ENCODE results near the gene HSPA5. TPM values are rescaled to one million over a fixed set of nuclear protein-coding genes. Genes with fewer than 3 reads are reported as not detected.
"Not testable (repeated sequence)": the region's sequence is repeated elsewhere in the genome, so short reads cannot be mapped to it uniquely, and the experiment has no call there.

The HSPA5 gene
- total RNA-seq, 1 experiment from 2014 or later: 290 TPM

DNA sequence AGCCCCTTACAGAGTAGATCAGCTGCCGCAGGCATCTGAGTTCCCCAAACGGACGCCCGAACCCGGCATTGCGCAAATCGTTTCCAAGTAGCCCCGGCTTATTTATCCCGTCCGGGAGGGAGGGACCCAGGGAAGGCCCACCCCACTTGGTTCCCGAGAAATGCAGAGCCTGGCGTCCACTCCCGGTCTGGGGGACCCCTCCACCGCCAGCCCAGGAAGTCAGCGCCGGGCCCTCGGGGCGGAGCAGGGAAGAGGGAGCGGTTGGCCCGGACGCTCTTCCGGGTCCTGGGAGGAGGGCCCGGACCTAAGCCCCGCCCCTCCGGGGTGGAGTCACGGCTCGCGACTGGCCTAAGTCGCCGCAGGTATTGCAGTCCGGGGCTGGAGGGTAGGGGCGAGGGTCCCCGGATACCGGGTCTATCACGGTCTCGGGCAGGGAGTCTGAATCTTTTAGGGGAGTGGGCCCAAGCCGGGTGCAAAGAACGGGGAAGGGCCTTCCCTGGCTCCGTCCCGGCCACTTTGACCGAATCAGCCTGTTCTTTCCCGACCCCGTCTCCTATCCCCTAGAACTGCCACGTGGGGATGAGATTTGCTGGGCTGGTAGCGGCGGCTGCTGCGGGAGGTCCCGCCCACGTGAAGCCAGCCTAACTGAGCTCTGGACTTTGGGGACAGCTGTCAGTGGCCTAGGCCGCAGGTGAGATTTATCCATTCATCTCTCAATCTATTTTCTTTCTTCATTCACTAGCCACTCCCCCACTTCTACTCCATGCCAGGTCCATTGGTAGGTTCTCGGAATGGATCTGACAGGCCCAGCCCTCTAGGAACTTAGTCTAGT is 40.7 kb downstream of the HSPA5 start, which contains the start of gene RABEPK:
Gene RABEPK, plus strand, starts transcription at position 327 of the 832 bp plus-strand sequence. CDS start 2,472 bp downstream, outside the sequence.
- TF ChIP-seq, protein P1, sequence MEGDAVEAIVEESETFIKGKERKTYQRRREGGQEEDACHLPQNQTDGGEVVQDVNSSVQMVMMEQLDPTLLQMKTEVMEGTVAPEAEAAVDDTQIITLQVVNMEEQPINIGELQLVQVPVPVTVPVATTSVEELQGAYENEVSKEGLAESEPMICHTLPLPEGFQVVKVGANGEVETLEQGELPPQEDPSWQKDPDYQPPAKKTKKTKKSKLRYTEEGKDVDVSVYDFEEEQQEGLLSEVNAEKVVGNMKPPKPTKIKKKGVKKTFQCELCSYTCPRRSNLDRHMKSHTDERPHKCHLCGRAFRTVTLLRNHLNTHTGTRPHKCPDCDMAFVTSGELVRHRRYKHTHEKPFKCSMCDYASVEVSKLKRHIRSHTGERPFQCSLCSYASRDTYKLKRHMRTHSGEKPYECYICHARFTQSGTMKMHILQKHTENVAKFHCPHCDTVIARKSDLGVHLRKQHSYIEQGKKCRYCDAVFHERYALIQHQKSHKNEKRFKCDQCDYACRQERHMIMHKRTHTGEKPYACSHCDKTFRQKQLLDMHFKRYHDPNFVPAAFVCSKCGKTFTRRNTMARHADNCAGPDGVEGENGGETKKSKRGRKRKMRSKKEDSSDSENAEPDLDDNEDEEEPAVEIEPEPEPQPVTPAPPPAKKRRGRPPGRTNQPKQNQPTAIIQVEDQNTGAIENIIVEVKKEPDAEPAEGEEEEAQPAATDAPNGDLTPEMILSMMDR (conservative IDR thresholded peaks at IDR 0.05; ENCODE audit: low read depth, low read length): no peak
- no peak for TF ChIP-seq EZH2 (IDR thresholded peaks at IDR 0.05; ENCODE audit: borderline replicate concordance, low read depth, low read length, poor library complexity, severe bottlenecking)
- intact Hi-C loops (cut with micrococcal nuclease; ENCODE audit: unreplicated experiment): loop anchor here (1.0 kb wide), 1 partner anchor 11 kb away; the partner anchor contains the start of gene PPP6C
- peak within 1 kb of the TSS; percentile 80 for H3K27ac ChIP-seq (ENCODE audit: low read depth, low read length, poor library complexity, severe bottlenecking)
- H3K27me3 ChIP-seq (replicated peaks; ENCODE audit: insufficient read depth, low read depth, low read length, poor library complexity): no peaks in the 10 kb centered on the region
- peak within 1 kb of the TSS; percentile 77 for H3K4me3 ChIP-seq (ENCODE audit: low read depth, low read length, poor library complexity, severe bottlenecking)
- no peaks in the 10 kb centered on the region for H3K9me3 ChIP-seq (ENCODE audit: low read depth, low read length, poor library complexity, severe bottlenecking)
- ChIA-PET POLR2A (ENCODE audit: low non-redundant PET) (no interaction called here), CTCF (interaction anchor here (0.5 to 0.8 kb wide), 2 partner anchors 13 to 368 kb away, joined by 4 to 10 read pairs; no protein-coding TSS in a partner anchor)
- DNase-seq (ENCODE audit: low spot score): peak; percentile 96
- peaks cover 4% of the 10 kb centered on the region for H3K36me3 ChIP-seq (ENCODE audit: insufficient read depth, low read length, poor library complexity, severe bottlenecking)
- BruUV-seq (replicated peaks): TSS peak; percentile 90
- peaks cover 4% of the 10 kb centered on the region for H3K4me1 ChIP-seq (ENCODE audit: insufficient read depth, low read length, poor library complexity, severe bottlenecking)

DNA sequence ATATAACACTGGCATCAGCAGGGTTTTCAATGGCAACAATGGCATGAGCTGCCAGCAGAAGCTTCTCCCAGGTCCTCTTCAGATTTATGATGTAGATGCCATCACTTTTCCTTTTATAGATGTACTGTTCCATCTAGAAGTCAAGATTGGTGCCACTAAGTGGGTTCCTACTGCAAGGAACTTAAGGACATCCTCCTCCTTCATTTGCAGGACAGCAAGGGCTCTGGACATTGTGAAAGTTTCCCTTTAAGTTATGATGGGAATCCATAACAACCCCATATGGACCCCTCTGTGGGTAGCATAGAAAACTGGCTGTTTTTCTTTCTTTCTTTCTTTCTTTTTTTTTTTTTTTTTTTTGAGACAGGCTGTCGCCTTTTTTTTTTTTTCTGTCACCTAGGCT is 45.6 kb downstream of the HSPA5 start:
- H3K36me3 ChIP-seq (ENCODE audit: insufficient read depth, low read length, poor library complexity, severe bottlenecking); H3K4me3 ChIP-seq (ENCODE audit: low read depth, low read length, poor library complexity, severe bottlenecking); intact Hi-C loops (cut with micrococcal nuclease; ENCODE audit: unreplicated experiment); POLR2A ChIA-PET (ENCODE audit: low non-redundant PET); DNase-seq (ENCODE audit: low spot score); H3K4me1 ChIP-seq (ENCODE audit: insufficient read depth, low read length, poor library complexity, severe bottlenecking); CTCF ChIA-PET; H3K27me3 ChIP-seq (replicated peaks; ENCODE audit: insufficient read depth, low read depth, low read length, poor library complexity); H3K27ac ChIP-seq (ENCODE audit: low read depth, low read length, poor library complexity, severe bottlenecking); H3K9me3 ChIP-seq (ENCODE audit: low read depth, low read length, poor library complexity, severe bottlenecking); BruUV-seq (replicated peaks): not testable (repeated sequence)

DNA sequence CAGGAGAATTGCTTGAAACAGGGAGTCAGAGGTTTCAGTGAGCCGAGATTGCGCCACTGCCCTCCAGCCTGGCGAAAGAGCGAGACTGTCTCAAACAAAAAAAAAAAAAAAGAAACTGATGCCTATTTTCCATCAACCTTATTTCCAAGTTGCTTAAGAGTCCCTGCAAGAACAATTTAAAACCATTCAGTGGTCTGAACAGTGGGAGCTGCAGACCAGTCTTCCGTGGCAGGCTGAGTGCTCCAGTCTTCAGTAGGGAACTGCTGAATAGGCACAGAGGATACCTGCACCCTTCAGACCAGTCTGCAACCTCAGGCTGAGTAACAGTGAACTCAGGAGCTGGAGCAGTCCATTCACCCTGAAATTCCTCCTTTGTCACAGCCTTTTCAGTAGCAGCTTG is 46.7 kb downstream of the HSPA5 start:
- BruUV-seq (replicated peaks); H3K36me3 ChIP-seq (ENCODE audit: insufficient read depth, low read length, poor library complexity, severe bottlenecking); H3K9me3 ChIP-seq (ENCODE audit: low read depth, low read length, poor library complexity, severe bottlenecking); CTCF ChIA-PET; H3K4me1 ChIP-seq (ENCODE audit: insufficient read depth, low read length, poor library complexity, severe bottlenecking); POLR2A ChIA-PET (ENCODE audit: low non-redundant PET); DNase-seq (ENCODE audit: low spot score); intact Hi-C loops (cut with micrococcal nuclease; ENCODE audit: unreplicated experiment); H3K27me3 ChIP-seq (replicated peaks; ENCODE audit: insufficient read depth, low read depth, low read length, poor library complexity); H3K4me3 ChIP-seq (ENCODE audit: low read depth, low read length, poor library complexity, severe bottlenecking); H3K27ac ChIP-seq (ENCODE audit: low read depth, low read length, poor library complexity, severe bottlenecking): not testable (repeated sequence)

- TSS peak; percentile 95 for BruUV-seq (replicated peaks)
- H3K9me3 ChIP-seq (ENCODE audit: low read depth, low read length, poor library complexity, severe bottlenecking): no peaks in the 10 kb centered on the region
- peak overlapping the region; percentile 97 for H3K27ac ChIP-seq (ENCODE audit: low read depth, low read length, poor library complexity, severe bottlenecking)
- H3K4me3 ChIP-seq (ENCODE audit: low read depth, low read length, poor library complexity, severe bottlenecking): peak overlapping the region; percentile 99
- TF ChIP-seq EZH2 (IDR thresholded peaks at IDR 0.05; ENCODE audit: borderline replicate concordance, low read depth, low read length, poor library complexity, severe bottlenecking): no peak
- TF ChIP-seq, protein P1 (conservative IDR thresholded peaks at IDR 0.05; ENCODE audit: low read depth, low read length): no peak
- CTCF ChIA-PET: no interaction called here
- no peaks in the 10 kb centered on the region for H3K27me3 ChIP-seq (replicated peaks; ENCODE audit: insufficient read depth, low read depth, low read length, poor library complexity)
- DNase-seq (ENCODE audit: low spot score): peak; percentile 10
- H3K4me1 ChIP-seq (ENCODE audit: insufficient read depth, low read length, poor library complexity, severe bottlenecking): peaks cover 14% of the 10 kb centered on the region
- POLR2A ChIA-PET (ENCODE audit: low non-redundant PET): interaction anchor here (0.5 kb wide), 1 partner anchor 19 kb away, joined by 3 read pairs; no protein-coding TSS in a partner anchor
- H3K36me3 ChIP-seq (ENCODE audit: insufficient read depth, low read length, poor library complexity, severe bottlenecking): no peaks in the 10 kb centered on the region
- intact Hi-C loops (cut with micrococcal nuclease; ENCODE audit: unreplicated experiment): no loop called here
Observed at GRCh38 chr9:125190361-125190801, 50.8 kb downstream of the HSPA5 start.

Data from A673 (cell line).